HG02623 (cell line): ENCODE measurements around the gene HGS.
"Not testable (repeated sequence)": the region's sequence is repeated elsewhere in the genome, so short reads cannot be mapped to it uniquely, and the experiment has no call there.

ENCODE experiments used
- ATAC-seq: cut with Tn5 transposase; IDR thresholded peaks from one replicate; pipeline ENCODE4 v1.9.1; 2021; ENCODE audit warnings: moderate library complexity; ENCODE audit not compliant: unreplicated experiment

HGS gene

DNA sequence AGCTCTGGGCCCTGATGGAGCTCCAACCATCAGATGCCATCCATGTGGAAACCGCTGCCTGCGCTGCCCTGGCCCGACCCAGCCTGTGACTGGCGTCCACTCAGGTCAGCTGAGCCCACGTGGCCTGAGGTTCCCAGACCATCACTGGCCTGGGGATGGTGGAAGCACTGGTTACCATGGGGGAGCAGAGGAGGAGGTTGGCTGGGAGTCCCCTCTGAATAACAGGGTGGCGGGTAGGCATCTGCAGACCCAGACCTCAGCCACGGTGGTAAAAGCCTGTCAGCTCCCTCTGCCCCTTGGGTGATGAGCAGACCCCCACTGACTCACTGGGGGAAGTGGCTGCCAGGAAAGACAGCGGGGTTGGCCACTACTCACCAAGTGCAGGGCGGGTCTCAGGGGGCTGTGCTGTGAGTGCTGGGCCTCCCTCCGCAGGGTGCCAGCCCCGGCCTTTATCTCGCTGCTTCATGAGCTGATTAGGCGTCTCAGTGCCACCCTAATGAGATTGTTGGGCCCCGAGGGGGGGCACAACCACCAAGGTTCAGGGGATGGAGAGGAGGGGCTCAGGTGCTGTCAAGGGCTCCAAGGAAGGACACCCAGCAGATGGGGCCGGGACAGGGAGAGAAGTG, 27.6 kb upstream of the HGS start, which contains the start of gene PDE6G:
TSS of gene PDE6G (minus strand) at position 425 of the 626 bp plus-strand sequence. CDS start 3,237 bp downstream, outside the sequence.
- ATAC-seq = no peak

DNA sequence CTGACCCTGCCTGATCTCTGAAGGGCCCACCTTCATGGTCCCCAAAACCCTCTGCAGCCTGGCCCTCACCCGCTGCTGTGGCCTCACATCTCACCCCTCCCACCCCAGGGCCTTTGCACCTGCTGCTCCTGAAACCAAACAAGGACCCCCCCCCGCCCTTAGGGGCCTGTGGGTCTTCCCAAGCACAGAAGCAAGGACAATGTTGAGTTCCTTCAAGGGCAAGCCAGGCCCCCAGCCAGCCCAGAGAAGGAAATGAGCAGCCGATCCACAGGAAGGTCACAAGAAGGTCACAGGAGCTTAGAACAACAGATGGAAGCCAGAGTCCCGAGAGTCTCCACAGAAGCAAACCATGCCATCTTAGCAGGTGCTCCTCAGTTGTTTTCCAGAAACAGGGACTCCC, 27.0 kb upstream of the HGS start:
- ATAC-seq = no peak

DNA sequence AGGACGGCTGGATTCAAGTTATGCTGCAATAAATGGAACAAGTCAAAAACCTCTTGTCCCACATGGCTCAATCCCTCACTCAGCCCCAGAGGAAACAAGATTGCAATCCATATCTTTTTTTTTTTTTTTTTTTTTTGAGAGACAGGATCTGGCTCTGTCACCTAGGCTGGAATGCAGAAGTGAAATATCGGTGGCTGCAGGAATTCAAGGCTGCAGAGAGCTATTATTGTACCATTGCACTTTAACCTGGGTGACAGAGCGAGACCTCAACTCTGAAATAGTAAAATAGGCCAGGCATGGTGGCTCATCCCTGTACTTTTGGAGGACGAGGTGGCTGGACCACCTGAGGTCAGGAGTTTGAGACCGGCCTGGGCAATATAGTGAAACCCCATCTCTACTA, 24.8 kb upstream of the HGS start:
- ATAC-seq = no peak

DNA sequence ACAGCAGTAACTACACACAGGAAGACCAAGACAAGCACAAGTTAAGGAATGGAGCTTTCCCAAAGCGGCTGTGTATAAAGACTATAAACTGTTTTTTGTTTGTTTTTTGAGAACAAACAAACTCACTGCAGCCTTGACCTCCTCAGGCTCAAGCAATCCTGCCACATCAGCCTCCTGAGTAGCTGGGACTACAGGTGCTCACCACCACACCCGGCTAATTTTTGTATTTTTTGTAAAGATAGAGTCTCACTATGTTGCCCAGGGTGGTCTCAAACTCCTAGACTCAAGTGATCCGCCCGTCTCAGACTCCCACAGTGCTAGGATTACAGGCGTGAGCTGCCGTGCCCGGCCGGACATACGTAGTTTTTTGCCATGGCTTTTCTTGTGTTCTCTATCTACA, 23.4 kb upstream of the HGS start:
- no peak for ATAC-seq

DNA sequence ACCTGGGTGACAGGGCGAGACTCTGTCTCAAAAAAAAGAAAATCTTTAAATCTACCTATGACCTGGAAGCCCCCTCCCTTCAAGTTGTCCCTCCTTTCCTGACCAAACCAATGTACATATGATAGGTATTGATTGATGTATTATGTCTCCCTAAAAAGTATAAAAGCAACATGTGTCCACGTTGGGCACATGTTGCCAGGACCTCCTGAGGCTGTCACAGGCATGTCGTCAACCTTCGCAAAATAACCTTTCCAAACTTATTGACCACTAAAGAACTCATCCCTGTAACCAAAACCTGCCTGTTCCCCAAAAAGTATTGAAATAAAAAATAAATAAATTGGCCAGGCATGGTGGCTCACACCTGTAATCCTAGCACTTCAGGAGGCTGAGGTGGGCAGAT, 21.8 kb upstream of the HGS start:
- ATAC-seq = no peak

DNA sequence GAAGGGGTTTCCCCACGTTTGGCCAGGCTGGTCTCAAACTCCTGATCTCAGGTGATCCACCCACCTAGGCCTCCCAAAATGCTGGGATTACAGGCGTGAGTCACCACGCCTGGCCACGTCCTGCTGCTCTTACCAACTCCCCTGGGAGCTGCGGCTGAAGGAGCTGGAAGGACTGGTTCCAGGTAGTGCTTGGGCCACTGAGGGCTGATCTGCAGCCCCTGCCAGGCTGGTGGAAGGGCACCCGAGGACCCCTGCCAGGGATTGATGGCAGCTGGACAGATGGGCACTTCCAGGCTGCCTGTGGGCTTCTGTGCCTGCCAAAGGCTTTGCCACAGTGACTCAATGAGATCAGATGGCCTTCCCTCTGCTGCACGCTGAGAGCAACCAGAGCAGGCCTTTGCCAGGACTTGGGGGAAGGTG, 19.8 kb upstream of the HGS start:
- no peak for ATAC-seq

DNA sequence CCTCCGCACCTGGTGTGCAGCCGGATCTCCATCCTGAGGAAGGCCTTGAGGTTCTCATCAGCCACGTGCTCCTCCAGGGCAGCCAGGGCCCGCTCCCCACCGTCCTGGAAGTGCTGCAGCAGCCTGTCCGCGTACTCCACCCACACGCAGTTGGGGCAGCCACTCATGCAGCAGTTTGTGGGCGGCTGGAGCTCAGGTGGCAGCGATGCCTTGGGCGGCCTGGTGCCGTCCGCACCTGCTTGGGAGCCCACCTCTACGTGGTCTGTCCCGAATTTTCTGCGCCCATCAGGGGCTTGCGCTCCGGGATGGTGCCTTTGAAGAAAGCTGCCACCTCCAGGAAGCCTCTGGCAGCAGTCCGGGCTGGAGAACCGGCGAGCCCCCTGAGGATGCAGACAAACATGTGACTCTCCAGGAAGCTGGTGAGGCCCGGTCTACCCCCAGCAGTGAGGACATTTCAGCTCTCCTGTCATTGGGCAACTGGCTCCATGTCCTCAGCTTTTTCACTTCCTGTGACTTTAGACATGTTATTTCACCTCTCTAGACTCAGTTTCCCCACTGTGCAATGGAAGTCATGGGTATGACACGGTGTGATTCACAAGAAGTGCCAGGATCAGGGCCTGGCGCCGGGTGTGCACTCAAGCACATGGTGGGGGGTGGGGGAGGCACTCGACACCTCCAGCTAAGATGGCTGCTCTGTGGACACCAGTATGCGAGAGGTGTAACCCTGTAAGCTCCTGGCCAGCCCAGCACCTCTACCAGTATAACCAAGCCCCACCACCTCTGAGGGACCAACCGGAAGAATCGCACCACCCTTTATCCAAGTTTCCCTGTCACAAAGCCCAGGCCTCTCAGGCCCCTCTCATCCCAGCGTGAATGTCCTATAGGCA, 18.4 kb upstream of the HGS start:
- ATAC-seq = peak; percentile 3

DNA sequence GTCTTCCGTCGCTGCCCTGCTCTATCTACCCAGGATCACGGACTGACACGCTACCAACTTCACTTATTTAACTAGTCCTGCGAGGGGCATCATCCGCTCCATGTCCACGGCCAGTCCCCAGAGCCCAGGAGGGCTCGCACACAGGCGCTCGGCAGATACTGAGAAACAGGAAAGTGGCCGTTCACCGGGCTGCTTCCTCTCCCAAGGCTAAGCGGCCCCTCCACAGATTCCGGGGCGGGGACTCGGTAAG, 17.8 kb upstream of the HGS start:
- ATAC-seq = peak; percentile 12

DNA sequence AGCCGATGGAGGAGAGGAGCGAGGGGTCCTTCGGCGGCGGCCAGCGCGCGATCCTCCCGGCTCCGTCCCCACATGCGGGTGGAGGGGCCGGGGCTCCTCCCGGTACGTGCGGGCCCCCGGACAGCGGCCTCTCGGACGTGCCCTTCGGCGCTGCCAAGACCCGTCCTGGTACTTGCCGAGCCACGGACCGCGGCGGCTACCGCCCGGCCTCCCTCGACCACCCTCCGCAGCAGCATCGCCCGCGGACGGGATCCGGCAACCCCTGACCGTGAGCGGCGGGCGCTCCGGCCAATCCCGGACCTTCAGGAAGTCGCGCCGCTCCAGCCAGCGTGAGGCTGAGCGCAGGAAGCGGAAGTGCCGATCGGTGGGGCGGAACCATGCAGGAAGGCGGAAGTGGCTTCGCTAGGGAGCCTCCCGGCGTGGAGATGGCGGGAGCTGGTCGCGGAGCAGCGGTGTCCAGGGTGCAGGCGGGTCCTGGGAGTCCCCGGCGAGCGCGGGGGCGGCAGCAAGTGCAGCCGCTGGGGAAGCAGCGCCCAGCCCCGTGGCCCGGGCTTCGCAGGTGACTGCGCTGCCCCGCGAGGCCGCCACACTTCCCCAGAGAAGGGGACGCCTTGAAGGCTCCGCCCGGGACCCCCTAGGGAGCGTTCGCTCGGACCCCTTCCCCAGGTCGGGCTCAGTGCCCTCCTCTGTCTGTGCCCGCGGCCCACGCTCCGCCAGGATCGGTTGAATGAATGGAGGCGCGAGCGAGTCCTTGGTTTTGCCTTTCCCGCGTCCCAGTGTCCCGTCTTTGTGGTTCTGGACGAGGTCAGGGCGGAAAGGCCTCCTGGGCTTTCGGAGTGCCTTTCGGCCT, 17.2 kb upstream of the HGS start, which contains the start of the genes CCDC137 and OXLD1:
TSS of gene CCDC137 (plus strand) at position 396 of the 850 bp plus-strand sequence. CDS start at position 426, 30 bp downstream.
TSS of gene OXLD1 (minus strand) at position 264 of the 850 bp plus-strand sequence. CDS start at position 236, 28 bp downstream.
- peak; percentile 85 for ATAC-seq

DNA sequence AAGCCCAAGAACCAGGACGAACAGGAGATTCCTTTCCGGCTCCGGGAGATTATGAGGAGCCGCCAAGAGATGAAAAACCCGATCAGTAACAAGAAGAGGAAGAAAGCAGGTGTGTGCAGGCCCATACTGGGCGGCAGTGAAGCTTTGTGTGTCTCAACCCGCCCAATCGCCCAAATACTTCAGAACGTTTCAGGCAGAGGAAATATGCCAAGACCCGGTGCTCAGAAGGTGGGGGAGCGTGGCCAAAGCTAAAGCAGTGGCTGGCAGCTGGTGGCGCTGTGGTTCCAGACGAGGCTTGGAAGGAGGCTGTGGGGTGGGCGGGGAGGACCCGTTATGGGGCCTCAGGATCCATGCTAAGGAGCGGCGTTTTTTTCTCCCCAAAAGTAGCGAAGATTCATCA, 16.1 kb upstream of the HGS start:
- no peak for ATAC-seq

DNA sequence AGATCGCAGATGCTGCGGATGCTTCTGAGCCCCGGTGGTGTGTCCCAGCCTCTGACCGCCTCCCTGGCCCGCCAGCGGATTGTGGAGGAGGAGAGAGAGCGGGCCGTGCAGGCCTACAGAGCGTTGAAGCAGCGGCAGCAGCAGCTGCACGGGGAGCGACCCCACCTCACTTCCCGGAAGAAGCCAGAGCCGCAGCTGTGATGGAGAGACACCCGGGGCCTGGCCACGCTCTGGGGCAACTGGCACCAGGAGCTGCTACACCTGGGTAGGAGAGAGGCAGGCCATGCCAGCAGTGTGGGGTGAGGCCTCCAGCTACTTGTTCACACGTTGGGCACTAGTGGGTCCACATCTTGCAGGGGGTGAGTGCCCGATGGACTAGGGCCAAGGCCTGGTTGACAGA, 11.3 kb upstream of the HGS start:
- no peak for ATAC-seq

DNA sequence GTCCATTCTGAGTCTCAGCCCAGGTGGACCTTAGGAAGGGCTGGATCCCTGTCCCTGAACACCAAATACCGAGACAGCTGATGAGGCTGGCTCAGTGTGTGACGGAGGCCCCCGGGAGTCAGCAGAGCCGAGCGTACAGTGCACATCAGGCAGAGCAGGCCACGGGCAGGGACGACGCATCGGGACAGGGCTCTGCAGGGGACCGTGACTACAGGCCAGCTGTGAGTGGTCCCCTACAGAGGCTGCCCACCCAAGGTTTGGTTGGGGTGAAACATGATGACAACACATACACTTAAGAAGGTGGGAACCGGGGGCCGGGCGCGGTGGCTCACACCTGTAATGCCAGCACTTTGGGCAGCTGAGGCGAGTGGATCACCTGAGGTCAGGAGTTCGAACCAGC, 10.9 kb upstream of the HGS start:
- ATAC-seq = no peak

DNA sequence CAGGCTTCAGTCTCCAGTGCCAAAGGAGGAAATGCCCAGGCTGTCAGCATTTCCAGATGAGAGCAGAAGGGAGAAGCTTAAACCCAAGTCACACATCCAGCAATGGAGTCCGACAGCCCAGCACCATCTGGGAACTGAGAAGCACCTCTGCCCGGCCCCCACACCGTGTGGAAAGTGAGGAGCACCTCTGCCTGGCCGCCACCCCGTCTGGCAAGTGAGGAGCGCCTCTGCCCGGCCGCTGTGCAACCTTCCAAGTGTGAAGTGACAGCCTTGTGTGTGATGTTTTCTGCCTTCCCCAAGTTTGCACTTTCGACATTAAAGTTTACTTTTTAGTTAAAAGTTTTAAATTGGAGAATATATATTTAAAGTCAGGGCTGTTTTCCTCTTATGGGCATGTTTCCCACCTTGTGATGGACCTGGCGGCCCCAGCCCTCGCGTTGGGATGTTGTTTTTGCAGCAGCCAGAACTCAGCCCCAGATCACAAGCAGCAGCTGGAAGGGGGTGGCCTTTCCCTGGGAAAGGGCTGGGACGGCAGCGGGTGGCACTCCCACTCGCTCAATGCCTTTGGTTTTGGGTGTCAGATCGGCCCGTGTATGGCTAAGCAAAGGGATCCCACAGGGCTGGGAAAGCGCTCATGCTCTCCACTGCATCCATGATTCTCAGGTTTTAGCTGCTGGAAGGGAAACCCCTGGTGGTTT, 10.1 kb upstream of the HGS start:
- no peak for ATAC-seq

DNA sequence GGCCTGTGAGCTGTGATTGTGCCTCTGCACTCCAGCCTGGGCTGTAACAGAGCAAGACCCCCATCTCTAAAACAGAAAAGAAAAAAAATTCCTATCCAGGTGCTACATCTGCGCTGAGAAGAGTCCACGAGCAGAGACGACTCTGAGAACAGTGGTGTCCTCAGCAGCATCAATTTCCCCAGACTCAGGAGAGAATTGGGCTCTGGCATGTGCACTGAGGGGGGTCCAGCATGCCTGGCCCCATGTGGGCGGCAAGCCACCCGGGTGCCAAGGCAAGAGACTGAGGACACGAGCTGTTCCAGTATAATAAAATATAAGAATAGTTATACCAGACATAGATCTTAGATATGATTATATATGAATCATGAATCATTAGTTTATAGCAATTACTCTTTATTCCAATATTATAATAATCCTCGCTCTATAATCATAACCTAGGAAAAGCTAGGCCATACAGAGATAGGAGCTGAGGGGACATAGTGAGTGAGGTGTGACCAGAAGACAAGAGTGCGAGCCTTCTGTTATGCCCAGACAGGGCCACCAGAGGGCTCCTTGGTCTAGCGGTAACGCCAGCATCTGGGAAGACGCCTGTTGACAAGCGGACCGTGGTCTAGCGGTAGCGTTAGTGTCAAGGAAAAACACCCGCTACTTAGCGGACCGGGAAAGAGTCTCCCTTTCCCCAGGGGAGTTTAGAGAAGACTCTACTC, 8.1 kb upstream of the HGS start:
- not testable (repeated sequence) for ATAC-seq

DNA sequence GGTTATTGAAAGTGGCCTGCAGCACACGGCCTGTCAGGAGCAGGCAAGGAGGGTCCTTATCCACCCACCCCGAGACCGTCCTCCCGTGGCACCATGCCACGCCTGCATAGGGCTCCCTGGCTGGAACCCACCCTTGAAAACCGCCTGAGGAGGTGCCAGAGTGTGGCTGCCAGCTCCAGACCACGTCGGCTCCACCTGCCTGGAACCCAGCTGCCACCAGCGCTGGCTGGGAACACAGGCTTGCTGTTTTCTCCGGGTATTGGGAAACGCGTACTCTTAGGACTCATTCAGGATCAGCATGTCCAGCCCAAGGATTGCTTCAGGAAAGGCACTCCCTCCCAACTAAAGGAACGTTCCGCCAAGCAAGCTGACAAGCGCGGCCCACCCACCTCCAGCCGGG, 6.9 kb upstream of the HGS start:
- no peak for ATAC-seq

DNA sequence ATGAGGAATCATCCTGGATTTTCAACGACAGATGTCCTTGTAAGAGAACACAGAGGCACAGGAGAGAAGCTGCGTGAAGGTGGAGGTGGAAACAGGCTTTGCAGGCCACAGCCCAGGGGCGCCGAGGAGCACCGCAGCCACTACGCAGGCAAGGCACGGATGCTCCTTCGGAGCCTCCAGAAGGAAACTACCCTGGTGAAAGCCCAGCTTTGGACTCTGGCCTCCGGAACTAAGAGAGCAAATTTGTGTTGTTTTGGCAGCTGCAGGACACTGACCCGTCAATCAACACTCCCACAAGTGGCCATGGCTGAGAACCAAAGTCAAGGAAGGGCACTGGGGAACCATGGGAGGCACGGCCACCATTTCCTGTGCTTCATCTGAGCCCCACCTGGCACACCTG, 3.7 kb upstream of the HGS start:
- no peak for ATAC-seq

DNA sequence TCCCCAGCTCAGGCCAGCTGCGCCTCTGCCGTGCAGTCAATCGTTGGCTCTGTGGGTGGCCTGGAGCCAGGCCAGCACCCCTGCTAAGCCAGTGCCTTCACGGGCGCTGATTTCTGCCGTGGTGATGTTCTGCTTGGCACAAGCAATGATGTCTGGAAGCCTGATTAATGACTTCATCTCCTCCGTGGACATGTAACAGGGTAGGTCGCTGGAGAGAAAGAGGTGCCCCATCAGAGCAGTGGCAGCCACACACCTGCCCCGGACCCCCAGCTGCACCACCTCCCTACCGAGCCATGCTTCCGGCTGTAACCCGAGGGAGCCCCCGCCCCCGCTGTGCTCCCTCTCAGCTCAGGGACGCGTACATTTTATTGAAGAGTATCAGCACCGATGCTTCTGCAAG, 2.1 kb upstream of the HGS start:
- ATAC-seq = no peak

DNA sequence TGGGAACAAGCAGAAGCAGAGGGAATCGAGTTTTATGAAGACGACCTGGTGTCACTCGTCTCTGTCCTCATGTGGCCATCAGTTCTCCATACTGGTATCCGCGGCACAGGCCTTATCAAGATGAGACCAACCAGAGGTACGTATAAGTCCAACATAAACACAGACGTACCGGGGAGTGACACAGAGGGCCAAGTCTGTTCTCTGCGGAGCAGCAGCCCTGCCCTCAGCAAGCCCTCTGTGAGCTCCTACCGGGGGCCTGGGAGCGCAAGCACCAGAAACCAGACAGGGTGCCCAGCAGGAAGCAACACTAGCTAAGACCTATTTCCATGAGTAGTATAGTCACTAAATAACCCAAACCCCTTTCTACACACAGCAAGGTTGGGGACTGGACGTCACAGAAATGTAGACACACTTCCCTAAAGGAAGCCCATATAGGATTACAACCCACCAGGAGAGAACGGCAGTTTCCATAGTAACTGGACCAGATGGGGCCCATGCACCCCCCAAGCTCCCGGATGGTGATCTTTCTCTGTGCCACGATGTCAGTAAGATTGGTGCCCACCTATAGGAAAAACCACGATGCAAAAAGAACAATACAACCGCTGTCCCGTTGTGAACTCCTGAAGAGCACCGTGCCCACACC, 1.1 kb upstream of the HGS start:
- ATAC-seq = no peak

DNA sequence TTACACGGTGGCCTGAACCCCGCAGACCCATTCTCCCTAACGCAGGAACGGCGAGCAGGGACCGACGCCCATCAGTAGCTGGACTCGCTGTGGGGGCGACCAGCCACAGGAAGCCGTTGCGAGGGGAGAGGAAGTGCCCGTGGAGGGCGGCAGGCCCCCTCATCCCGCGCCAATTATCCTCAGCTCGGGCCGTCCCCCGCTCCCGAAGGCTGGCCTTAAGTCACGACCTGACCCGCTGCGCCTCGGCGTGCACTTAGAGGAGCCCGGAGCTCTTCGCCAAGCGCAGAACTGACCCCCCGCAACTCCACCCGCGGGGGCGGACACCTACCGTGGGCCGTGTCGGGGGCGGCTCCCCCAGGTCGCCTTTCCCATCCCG, 615 bp upstream of the HGS start:
- peak; percentile 20 for ATAC-seq

DNA sequence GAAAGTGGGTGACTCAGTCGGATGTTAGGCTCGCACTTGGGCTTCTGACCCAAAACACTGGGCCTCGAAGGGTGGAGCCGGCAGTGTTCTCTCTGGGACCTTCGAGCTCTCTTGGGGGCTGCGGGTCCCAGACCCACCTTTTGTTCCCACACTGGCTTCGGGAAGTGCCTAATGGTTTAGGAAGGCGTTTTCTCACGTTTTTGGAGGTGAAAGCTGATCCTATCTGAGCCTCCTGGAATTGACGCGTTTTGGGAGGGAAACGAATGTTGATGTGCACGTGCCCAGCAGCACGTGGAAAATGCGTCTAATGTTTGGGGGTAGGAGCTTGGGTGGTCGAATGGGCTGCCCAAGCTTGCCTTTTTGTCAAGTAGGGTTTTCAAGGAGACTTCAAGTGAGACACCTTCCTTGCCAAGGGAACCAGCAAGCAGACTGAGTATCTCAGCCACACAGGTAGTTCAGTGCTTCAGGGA, 666 bp downstream of the HGS start:
- ATAC-seq = no peak
